HG02588 (cell line): Measurements from ENCODE around the gene ATRIP.

Source experiments
- ATAC-seq: cut with Tn5 transposase; IDR thresholded peaks from one replicate; pipeline ENCODE4 v1.9.1; 2021; ENCODE audit warnings: mild to moderate bottlenecking, moderate library complexity; ENCODE audit not compliant: unreplicated experiment

The ATRIP gene

GRCh38 chr3:48409291-48410201, 37.0 kb upstream of the ATRIP start:
- no peak for ATAC-seq

- ATAC-seq = no peak
Measured at GRCh38 chr3:48410205-48411040, 36.1 kb upstream of the ATRIP start.

GRCh38 chr3:48411041-48411588, 35.4 kb upstream of the ATRIP start:
- ATAC-seq = no peak

GRCh38 chr3:48411606-48412374, 34.7 kb upstream of the ATRIP start:
- no peak for ATAC-seq

- no peak for ATAC-seq
Measured at GRCh38 chr3:48412375-48413001, 34.0 kb upstream of the ATRIP start.

GRCh38 chr3:48413086-48413485, 33.5 kb upstream of the ATRIP start:
- ATAC-seq = no peak

GRCh38 chr3:48413611-48414010, 32.9 kb upstream of the ATRIP start:
- ATAC-seq = no peak

- ATAC-seq = no peak
Measured at GRCh38 chr3:48414376-48415250, 31.9 kb upstream of the ATRIP start.

GRCh38 chr3:48415251-48415953, 31.1 kb upstream of the ATRIP start:
- ATAC-seq = no peak

GRCh38 chr3:48416091-48416505, 30.4 kb upstream of the ATRIP start:
- ATAC-seq = no peak

- no peak for ATAC-seq
Measured at GRCh38 chr3:48416546-48416945, 30.0 kb upstream of the ATRIP start.

GRCh38 chr3:48417529-48418108, 28.9 kb upstream of the ATRIP start:
- ATAC-seq = no peak

- no peak for ATAC-seq
Measured at GRCh38 chr3:48418140-48418539, 28.4 kb upstream of the ATRIP start.

GRCh38 chr3:48418651-48419050, 27.9 kb upstream of the ATRIP start:
- ATAC-seq = no peak

GRCh38 chr3:48419149-48419548, 27.4 kb upstream of the ATRIP start:
- ATAC-seq = no peak

- no peak for ATAC-seq
Measured at GRCh38 chr3:48419597-48419996, 26.9 kb upstream of the ATRIP start.

GRCh38 chr3:48420561-48420960, 26.0 kb upstream of the ATRIP start:
- ATAC-seq = no peak

GRCh38 chr3:48422272-48422671, 24.3 kb upstream of the ATRIP start:
- ATAC-seq = no peak
